Measurements from ENCODE around the gene HOXD4. TPM values are rescaled to one million over a fixed set of nuclear protein-coding genes. Genes with fewer than 3 reads are reported as not detected.

The HOXD4 gene
- total RNA-seq, 1 experiment from 2014 or later, result not detected

DNA sequence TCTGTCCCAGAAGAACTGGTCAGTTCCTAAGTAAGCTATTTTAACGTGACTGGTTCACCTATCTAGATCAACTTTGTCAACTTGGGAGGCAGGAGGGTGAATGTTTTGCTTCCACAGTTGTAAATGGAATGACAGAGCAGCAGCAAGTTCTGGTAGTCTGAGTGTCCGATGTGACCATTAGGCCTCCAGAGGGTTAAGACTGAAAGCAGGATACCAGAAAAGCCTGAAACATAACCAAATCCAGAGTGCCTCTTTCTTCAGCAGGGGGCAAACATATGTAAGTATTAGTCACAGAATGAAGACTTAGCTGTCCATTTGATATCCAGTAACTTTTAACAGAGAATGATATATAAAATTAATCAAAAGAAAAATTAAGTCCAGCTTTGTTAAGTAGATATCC, 14.9 kb downstream of the HOXD4 start:
- Mint-ChIP-seq H3K27ac (no peak overlapping the region), H3K27me3 (ENCODE audit: low read depth) (peaks cover 100% of the 10 kb centered on the region), H3K9me3 (no peaks in the 10 kb centered on the region), H3K36me3 (no peaks in the 10 kb centered on the region), H3K4me1 (peaks cover 21% of the 10 kb centered on the region), H3K4me3 (no peak overlapping the region)
- CTCF ChIA-PET, result interaction anchor here (1.5 to 1.6 kb wide), 2 partner anchors 289 to 388 kb away, joined by 3 to 4 read pairs; no protein-coding TSS in a partner anchor
- POLR2A ChIA-PET, result no interaction called here
- DNase-seq (ENCODE audit: low spot score) (no peak), ATAC-seq (no peak)
- TF ChIP-seq, protein P1, sequence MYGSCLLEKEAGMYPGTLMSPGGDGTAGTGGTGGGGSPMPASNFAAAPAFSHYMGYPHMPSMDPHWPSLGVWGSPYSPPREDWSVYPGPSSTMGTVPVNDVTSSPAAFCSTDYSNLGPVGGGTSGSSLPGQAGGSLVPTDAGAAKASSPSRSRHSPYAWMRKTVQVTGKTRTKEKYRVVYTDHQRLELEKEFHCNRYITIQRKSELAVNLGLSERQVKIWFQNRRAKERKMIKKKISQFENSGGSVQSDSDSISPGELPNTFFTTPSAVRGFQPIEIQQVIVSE (CRISPR knock-in tag; IDR thresholded peaks at IDR 0.05; ENCODE audit: borderline replicate concordance), result no peak
- TF ChIP-seq FOXP1 (CRISPR knock-in tag; IDR thresholded peaks at IDR 0.05; ENCODE audit: borderline replicate concordance) (no peak), JAZF1 (CRISPR knock-in tag; IDR thresholded peaks at IDR 0.05) (no peak), ZNF138 (CRISPR knock-in tag; conservative IDR thresholded peaks at IDR 0.05) (no peak), SMAD4 (CRISPR knock-in tag; IDR thresholded peaks at IDR 0.05) (no peak), TEAD4 (CRISPR knock-in tag; IDR thresholded peaks at IDR 0.05) (no peak), ZNF423 (CRISPR knock-in tag; IDR thresholded peaks at IDR 0.05) (no peak), NR3C1 (CRISPR knock-in tag; conservative IDR thresholded peaks at IDR 0.05; ENCODE audit: low read depth) (no peak), MXD4 (CRISPR knock-in tag; IDR thresholded peaks at IDR 0.05; ENCODE audit: borderline replicate concordance) (no peak), ZNF263 (CRISPR knock-in tag; IDR thresholded peaks at IDR 0.05; ENCODE audit: low read depth) (no peak)
- TF ChIP-seq, protein P2, sequence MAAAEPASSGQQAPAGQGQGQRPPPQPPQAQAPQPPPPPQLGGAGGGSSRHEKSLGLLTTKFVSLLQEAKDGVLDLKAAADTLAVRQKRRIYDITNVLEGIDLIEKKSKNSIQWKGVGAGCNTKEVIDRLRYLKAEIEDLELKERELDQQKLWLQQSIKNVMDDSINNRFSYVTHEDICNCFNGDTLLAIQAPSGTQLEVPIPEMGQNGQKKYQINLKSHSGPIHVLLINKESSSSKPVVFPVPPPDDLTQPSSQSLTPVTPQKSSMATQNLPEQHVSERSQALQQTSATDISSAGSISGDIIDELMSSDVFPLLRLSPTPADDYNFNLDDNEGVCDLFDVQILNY (CRISPR knock-in tag; IDR thresholded peaks at IDR 0.05), result no peak
- TF ChIP-seq, protein P3, sequence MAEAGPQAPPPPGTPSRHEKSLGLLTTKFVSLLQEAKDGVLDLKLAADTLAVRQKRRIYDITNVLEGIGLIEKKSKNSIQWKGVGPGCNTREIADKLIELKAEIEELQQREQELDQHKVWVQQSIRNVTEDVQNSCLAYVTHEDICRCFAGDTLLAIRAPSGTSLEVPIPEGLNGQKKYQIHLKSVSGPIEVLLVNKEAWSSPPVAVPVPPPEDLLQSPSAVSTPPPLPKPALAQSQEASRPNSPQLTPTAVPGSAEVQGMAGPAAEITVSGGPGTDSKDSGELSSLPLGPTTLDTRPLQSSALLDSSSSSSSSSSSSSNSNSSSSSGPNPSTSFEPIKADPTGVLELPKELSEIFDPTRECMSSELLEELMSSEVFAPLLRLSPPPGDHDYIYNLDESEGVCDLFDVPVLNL (CRISPR knock-in tag; IDR thresholded peaks at IDR 0.05; ENCODE audit: borderline replicate concordance, low read depth), result no peak
- TF ChIP-seq, protein P4, sequence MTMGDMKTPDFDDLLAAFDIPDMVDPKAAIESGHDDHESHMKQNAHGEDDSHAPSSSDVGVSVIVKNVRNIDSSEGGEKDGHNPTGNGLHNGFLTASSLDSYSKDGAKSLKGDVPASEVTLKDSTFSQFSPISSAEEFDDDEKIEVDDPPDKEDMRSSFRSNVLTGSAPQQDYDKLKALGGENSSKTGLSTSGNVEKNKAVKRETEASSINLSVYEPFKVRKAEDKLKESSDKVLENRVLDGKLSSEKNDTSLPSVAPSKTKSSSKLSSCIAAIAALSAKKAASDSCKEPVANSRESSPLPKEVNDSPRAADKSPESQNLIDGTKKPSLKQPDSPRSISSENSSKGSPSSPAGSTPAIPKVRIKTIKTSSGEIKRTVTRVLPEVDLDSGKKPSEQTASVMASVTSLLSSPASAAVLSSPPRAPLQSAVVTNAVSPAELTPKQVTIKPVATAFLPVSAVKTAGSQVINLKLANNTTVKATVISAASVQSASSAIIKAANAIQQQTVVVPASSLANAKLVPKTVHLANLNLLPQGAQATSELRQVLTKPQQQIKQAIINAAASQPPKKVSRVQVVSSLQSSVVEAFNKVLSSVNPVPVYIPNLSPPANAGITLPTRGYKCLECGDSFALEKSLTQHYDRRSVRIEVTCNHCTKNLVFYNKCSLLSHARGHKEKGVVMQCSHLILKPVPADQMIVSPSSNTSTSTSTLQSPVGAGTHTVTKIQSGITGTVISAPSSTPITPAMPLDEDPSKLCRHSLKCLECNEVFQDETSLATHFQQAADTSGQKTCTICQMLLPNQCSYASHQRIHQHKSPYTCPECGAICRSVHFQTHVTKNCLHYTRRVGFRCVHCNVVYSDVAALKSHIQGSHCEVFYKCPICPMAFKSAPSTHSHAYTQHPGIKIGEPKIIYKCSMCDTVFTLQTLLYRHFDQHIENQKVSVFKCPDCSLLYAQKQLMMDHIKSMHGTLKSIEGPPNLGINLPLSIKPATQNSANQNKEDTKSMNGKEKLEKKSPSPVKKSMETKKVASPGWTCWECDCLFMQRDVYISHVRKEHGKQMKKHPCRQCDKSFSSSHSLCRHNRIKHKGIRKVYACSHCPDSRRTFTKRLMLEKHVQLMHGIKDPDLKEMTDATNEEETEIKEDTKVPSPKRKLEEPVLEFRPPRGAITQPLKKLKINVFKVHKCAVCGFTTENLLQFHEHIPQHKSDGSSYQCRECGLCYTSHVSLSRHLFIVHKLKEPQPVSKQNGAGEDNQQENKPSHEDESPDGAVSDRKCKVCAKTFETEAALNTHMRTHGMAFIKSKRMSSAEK (CRISPR knock-in tag; IDR thresholded peaks at IDR 0.05; ENCODE audit: borderline replicate concordance), result no peak
- TF ChIP-seq, protein P5, sequence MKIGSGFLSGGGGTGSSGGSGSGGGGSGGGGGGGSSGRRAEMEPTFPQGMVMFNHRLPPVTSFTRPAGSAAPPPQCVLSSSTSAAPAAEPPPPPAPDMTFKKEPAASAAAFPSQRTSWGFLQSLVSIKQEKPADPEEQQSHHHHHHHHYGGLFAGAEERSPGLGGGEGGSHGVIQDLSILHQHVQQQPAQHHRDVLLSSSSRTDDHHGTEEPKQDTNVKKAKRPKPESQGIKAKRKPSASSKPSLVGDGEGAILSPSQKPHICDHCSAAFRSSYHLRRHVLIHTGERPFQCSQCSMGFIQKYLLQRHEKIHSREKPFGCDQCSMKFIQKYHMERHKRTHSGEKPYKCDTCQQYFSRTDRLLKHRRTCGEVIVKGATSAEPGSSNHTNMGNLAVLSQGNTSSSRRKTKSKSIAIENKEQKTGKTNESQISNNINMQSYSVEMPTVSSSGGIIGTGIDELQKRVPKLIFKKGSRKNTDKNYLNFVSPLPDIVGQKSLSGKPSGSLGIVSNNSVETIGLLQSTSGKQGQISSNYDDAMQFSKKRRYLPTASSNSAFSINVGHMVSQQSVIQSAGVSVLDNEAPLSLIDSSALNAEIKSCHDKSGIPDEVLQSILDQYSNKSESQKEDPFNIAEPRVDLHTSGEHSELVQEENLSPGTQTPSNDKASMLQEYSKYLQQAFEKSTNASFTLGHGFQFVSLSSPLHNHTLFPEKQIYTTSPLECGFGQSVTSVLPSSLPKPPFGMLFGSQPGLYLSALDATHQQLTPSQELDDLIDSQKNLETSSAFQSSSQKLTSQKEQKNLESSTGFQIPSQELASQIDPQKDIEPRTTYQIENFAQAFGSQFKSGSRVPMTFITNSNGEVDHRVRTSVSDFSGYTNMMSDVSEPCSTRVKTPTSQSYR (CRISPR knock-in tag; IDR thresholded peaks at IDR 0.05), result no peak
- TF ChIP-seq, protein P6, sequence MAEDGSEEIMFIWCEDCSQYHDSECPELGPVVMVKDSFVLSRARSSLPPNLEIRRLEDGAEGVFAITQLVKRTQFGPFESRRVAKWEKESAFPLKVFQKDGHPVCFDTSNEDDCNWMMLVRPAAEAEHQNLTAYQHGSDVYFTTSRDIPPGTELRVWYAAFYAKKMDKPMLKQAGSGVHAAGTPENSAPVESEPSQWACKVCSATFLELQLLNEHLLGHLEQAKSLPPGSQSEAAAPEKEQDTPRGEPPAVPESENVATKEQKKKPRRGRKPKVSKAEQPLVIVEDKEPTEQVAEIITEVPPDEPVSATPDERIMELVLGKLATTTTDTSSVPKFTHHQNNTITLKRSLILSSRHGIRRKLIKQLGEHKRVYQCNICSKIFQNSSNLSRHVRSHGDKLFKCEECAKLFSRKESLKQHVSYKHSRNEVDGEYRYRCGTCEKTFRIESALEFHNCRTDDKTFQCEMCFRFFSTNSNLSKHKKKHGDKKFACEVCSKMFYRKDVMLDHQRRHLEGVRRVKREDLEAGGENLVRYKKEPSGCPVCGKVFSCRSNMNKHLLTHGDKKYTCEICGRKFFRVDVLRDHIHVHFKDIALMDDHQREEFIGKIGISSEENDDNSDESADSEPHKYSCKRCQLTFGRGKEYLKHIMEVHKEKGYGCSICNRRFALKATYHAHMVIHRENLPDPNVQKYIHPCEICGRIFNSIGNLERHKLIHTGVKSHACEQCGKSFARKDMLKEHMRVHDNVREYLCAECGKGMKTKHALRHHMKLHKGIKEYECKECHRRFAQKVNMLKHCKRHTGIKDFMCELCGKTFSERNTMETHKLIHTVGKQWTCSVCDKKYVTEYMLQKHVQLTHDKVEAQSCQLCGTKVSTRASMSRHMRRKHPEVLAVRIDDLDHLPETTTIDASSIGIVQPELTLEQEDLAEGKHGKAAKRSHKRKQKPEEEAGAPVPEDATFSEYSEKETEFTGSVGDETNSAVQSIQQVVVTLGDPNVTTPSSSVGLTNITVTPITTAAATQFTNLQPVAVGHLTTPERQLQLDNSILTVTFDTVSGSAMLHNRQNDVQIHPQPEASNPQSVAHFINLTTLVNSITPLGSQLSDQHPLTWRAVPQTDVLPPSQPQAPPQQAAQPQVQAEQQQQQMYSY (CRISPR knock-in tag; IDR thresholded peaks at IDR 0.05), result no peak
- TF ChIP-seq, protein P7, sequence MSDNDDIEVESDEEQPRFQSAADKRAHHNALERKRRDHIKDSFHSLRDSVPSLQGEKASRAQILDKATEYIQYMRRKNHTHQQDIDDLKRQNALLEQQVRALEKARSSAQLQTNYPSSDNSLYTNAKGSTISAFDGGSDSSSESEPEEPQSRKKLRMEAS (CRISPR knock-in tag; IDR thresholded peaks at IDR 0.05), result no peak
- TF ChIP-seq, protein P8, sequence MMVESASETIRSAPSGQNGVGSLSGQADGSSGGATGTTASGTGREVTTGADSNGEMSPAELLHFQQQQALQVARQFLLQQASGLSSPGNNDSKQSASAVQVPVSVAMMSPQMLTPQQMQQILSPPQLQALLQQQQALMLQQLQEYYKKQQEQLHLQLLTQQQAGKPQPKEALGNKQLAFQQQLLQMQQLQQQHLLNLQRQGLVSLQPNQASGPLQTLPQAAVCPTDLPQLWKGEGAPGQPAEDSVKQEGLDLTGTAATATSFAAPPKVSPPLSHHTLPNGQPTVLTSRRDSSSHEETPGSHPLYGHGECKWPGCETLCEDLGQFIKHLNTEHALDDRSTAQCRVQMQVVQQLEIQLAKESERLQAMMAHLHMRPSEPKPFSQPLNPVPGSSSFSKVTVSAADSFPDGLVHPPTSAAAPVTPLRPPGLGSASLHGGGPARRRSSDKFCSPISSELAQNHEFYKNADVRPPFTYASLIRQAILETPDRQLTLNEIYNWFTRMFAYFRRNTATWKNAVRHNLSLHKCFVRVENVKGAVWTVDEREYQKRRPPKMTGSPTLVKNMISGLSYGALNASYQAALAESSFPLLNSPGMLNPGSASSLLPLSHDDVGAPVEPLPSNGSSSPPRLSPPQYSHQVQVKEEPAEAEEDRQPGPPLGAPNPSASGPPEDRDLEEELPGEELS (CRISPR knock-in tag; IDR thresholded peaks at IDR 0.05), result no peak
- TF ChIP-seq, protein P9, sequence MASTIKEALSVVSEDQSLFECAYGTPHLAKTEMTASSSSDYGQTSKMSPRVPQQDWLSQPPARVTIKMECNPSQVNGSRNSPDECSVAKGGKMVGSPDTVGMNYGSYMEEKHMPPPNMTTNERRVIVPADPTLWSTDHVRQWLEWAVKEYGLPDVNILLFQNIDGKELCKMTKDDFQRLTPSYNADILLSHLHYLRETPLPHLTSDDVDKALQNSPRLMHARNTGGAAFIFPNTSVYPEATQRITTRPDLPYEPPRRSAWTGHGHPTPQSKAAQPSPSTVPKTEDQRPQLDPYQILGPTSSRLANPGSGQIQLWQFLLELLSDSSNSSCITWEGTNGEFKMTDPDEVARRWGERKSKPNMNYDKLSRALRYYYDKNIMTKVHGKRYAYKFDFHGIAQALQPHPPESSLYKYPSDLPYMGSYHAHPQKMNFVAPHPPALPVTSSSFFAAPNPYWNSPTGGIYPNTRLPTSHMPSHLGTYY (CRISPR knock-in tag; IDR thresholded peaks at IDR 0.05), result no peak
